HG03280 (cell line): ENCODE measurements around the gene RNF17.

Experiments
- ATAC-seq: cut with Tn5 transposase; IDR thresholded peaks from one replicate; pipeline ENCODE4 v1.9.1; 2021; ENCODE audit warnings: mild to moderate bottlenecking, moderate library complexity; ENCODE audit not compliant: unreplicated experiment

RNF17 gene

GRCh38 chr13:24894972-24895300, 131.0 kb downstream of the RNF17 start:
- no peak for ATAC-seq

GRCh38 chr13:24896061-24896460, 132.1 kb downstream of the RNF17 start:
- no peak for ATAC-seq

DNA sequence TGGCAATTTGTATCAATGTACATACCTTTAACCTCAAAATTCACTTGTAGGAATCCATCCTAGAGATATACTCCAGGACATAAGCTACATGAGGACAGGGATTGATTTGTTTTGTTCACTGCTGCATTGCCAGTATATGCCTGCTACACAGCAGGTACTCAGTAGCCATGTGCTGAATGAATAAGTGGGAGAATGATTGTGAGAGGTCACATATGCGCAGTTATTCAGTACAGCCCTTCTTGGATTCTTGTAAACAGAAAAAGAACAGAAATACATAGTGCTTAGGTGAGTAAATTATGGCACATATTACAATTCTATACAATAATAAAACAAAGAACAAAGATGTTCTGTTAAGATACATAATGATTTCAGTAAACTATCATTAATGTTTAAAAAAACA, 133.3 kb downstream of the RNF17 start:
- no peak for ATAC-seq

GRCh38 chr13:24899601-24900000, 135.6 kb downstream of the RNF17 start:
- ATAC-seq, result no peak

DNA sequence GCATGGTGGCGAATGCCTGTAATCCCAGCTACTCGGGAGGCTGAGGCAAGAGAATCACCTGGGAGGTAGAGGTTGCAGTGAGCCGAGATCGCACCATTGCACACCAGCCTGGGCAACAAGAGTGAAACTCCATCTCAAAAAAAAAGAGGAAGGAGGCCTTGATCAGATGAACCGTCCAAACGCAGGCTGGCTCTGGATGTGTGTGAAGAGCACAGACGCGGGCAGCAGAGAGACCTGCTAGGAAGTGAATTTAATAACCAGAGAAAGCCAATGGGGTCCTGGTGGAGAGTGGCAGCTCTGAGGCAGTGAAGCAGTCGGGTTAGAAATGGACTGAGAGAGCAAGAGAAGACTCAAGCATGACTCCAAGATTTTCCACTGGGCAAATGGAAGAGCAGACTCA, 136.5 kb downstream of the RNF17 start:
- no peak for ATAC-seq

GRCh38 chr13:24905242-24905641, 141.3 kb downstream of the RNF17 start:
- ATAC-seq, result no peak

GRCh38 chr13:24906268-24906667, 142.3 kb downstream of the RNF17 start:
- ATAC-seq, result no peak

DNA sequence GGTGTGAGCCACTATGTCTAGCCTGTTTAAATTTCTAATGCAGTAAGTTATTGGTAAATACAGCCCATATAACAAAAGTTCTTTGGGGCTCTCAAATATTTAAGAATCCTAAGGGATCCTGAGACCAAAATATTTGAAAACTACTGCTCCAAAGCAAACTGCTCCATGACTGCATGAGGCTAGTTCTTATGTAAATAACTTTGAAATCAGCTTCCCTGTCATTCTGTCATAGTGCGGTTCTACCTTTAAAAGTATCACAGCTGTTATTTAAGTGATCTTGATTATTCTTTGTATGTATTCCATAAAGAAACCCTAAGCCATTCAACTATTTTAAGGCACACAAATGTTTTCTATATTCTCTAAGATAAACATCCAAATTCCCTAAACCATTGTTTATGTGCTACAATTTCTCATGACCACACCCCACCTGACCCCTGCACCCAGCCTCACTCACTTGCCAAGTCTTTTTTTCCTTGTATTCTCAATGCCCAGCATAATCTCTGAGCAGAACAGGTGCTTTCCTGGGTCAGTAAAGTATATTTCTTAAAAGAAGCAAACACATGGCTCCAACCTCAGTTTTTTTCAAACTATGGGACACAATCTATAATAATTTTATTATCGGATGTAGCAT, 146.6 kb downstream of the RNF17 start:
- ATAC-seq, result no peak

- ATAC-seq, result no peak
Measured at GRCh38 chr13:24911133-24911908, 147.4 kb downstream of the RNF17 start.

DNA sequence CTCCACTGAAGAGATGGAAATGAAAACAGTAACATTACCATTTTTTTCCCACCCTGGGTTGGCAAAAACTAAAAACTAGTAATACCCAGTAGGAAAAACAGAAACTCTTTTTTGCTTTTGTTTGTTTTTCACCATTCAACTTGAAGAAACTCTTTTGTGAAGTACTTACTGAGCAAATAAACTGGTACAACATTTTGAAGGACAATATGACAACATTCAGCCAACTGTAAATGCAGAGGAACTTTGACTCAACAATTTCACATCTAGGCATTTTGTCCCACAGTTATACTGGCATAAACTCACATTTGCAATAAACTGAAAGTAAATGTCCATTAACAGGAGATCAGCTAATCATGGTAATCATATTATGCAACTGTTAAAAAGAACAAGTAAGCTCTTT, 152.5 kb downstream of the RNF17 start:
- no peak for ATAC-seq

DNA sequence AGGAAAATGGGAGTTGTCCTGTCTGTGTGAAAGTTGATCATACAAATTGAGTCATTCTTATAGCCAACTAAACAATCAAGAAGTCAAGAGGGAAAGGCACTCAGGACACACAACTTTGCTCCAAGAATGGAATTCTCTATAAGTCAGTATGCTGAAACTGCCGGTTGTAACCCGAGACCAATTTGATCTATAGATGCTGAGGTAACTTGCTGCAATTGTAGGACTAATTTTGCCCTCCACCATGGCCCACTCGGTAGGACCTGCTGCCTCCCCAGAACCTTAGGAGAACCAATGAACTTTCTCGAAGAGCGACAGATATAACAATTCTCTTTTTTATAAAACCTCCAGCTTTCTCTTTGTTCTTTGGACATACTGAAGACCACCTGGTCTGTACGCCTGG, 157.0 kb downstream of the RNF17 start:
- ATAC-seq, result no peak

- no peak for ATAC-seq
Measured at GRCh38 chr13:24921881-24922280, 157.9 kb downstream of the RNF17 start.

DNA sequence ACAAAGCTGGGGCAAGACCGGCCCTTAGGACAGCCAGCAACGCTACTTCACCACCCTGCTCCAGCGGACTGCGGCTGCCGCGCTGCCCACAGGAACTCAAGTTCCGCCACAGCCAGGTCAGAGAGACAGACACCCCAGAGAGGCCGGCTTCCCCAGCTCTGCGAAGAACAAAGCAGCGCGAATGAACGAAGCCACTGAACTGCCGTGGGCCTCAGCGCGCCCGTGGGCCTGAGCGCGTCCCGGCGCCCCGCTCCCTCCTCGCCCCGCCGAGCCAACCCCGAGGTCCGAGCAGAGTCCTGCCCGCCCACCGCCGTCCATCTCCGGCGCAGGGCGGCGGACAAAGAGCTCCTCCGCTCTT, 158.4 kb downstream of the RNF17 start:
- ATAC-seq, result peak; percentile 23

- ATAC-seq, result peak; percentile 96
Measured at GRCh38 chr13:24922745-24923591, 159.0 kb downstream of the RNF17 start.

- ATAC-seq, result no peak
Measured at GRCh38 chr13:24925318-24926231, 161.6 kb downstream of the RNF17 start.

- ATAC-seq, result no peak
Measured at GRCh38 chr13:24927810-24928404, 163.9 kb downstream of the RNF17 start.

DNA sequence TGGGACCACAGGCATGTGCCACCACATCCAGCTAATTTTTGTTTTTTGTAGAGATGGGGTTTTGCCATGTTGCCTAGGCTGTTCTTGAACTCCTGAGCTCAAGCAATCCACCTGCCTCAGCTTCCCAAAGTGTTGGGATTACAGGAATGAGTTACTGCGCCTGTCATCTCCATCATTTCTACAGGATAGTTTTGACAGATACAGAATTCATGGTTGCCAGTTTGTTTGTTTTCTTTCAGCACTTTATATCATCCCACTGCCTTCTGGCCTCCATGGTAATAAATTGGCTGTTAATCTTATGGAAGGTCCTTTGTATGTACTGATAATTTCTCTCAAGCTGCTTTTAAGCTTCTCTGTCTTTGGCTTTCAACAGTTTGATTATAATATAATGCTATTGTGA, 165.2 kb downstream of the RNF17 start:
- ATAC-seq, result no peak
